Left lung (tissue), 14 donors: ENCODE measurements around the gene PGBD5. TPM values are rescaled to one million over a fixed set of nuclear protein-coding genes. Genes with fewer than 3 reads are reported as not detected.
"Not testable (repeated sequence)": the region's sequence is repeated elsewhere in the genome, so short reads cannot be mapped to it uniquely, and the experiment has no call there.

Experiments
- ATAC-seq: fragments of 200-7000 bp; cut with Tn5 transposase; one replicate; pipeline ENCODE4 v1.9.1; 2020; ENCODE audit warnings: moderate library complexity
- DNase-seq, 4 donors: peaks; one replicate each; pipeline ENCODE4 v3.0.0-alpha.2; 2013 to 2020
- H3K27ac ChIP-seq, 2 donors: fragments of 200-600 bp; sonication (generic) in 1 of 2; one replicate each; pipeline versions ENCODE4 v1.5.0 to v1.8.0; 2020 to 2021
- H3K27me3 ChIP-seq, 2 donors: fragments of 200-600 bp; sonication (generic) in 1 of 2; one replicate each; pipeline versions ENCODE4 v1.5.0 to v1.8.0; 2020 to 2021
- H3K36me3 ChIP-seq, 2 donors: fragments of 200-600 bp; sonication (generic) in 1 of 2; one replicate each; pipeline versions ENCODE4 v1.5.0 to v1.8.0; 2020 to 2021
- H3K4me1 ChIP-seq, 2 donors: fragments of 200-600 bp; one replicate each; pipeline ENCODE4 v1.8.0; 2021
- H3K4me3 ChIP-seq, 2 donors: fragments of 200-600 bp; sonication (generic) in 1 of 2; one replicate each; pipeline versions ENCODE4 v1.5.0 to v1.8.0; 2020 to 2021; ENCODE audit warnings: mild to moderate bottlenecking in 1 of 2
- H3K9me3 ChIP-seq, 2 donors: fragments of 200-600 bp; sonication (generic) in 1 of 2; one replicate each; pipeline versions ENCODE4 v1.5.0 to v1.8.0; 2020 to 2021
- intact Hi-C, 2 donors: fragments of 100-400 bp; cut with DNase I; formaldehyde crosslinking; loops; one replicate each; pipeline versions ENCODE4 v1.11.2 to v1.14.2; 2022
- long read RNA-seq, 12 donors: library from polyadenylated mRNA in 2 of 12; unstranded in 2 of 12; transcript quantifications; one replicate each; pipeline ENCODE4 v2.0.0 and lab custom pipeline, GENCODE V29; 2019 to 2026
- polyA plus RNA-seq, 6 donors: library from polyadenylated mRNA; unstranded; fragments of 120-200 nt; gene quantifications; one replicate each; pipeline ENCODE4 v1.2.1, GENCODE V29; 2013; ENCODE audit not compliant: insufficient read length in 6 of 6
- total RNA-seq, 2 donors: library from RNA; stranded (reverse); fragmentation: NEBNext Ultra II Directional; extraction: Animal tissue kit (Norgen Biotek cat#: 25700); gene quantifications; one replicate each; pipeline ENCODE4 v1.2.1, GENCODE V29; 2021
- TF ChIP-seq, protein P1 (sequence below), 2 donors: fragments of 200-600 bp; sonication (generic) in 1 of 2; IDR thresholded peaks; one replicate each; pipeline versions ENCODE4 v1.5.0 to v1.8.0; 2021; ENCODE audit warnings: antibody characterized with exemption in 2 of 2
- donor health status: DM: no; HTN: yes; CAD: no.
- donor health status: DM: no; HTN: no; CAD: no.

The PGBD5 gene, protein sequence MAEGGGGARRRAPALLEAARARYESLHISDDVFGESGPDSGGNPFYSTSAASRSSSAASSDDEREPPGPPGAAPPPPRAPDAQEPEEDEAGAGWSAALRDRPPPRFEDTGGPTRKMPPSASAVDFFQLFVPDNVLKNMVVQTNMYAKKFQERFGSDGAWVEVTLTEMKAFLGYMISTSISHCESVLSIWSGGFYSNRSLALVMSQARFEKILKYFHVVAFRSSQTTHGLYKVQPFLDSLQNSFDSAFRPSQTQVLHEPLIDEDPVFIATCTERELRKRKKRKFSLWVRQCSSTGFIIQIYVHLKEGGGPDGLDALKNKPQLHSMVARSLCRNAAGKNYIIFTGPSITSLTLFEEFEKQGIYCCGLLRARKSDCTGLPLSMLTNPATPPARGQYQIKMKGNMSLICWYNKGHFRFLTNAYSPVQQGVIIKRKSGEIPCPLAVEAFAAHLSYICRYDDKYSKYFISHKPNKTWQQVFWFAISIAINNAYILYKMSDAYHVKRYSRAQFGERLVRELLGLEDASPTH
- 10 to 100 TPM in 1 of 2 donors, 1 to 10 TPM in 1; 2.3 to 10.1 TPM for total RNA-seq
- polyA plus RNA-seq = 1 to 10 TPM; 4.2 to 4.9 (median 4.8) TPM
- long read RNA-seq, donor 1 = 0 reads
- long read RNA-seq, donor 2, full-length matches to known transcripts = 1 of 1 reads
- long read RNA-seq, donor 2, partial matches to known transcripts = 0 of 1 reads
- long read RNA-seq, donor 2, other reads (novel, unspliced or antisense) = 0 of 1 reads
- long read RNA-seq, donor 3 = 0 reads
- long read RNA-seq, donor 4 = 0 reads
- long read RNA-seq, donor 5 = 0 reads
- long read RNA-seq, donor 6 = 0 reads
- long read RNA-seq, donor 7 = 0 reads
- long read RNA-seq, donor 8, full-length matches to known transcripts = 3 of 3 reads
- long read RNA-seq, donor 8, partial matches to known transcripts = 0 of 3 reads
- long read RNA-seq, donor 8, other reads (novel, unspliced or antisense) = 0 of 3 reads
- long read RNA-seq, donor 9 = 0 reads
- long read RNA-seq, donor 10 = 0 reads
- long read RNA-seq, donor 11, full-length matches to known transcripts = 3 of 3 reads
- long read RNA-seq, donor 11, partial matches to known transcripts = 0 of 3 reads
- long read RNA-seq, donor 11, other reads (novel, unspliced or antisense) = 0 of 3 reads
- long read RNA-seq, donor 12 = 0 reads

- Histone ChIP-seq H3K4me3 (peak within 1 kb of the TSS; percentile 48 to 51), H3K4me1 (peaks cover 7 to 11% of the 10 kb centered on the region in 2 donors), H3K27ac (no peak within 1 kb of the TSS), H3K36me3 (no peaks in the 10 kb centered on the region), H3K9me3 (no peaks in the 10 kb centered on the region), H3K27me3 (peaks cover 42 to 81% of the 10 kb centered on the region in 2 donors)
- TF ChIP-seq, protein P1, sequence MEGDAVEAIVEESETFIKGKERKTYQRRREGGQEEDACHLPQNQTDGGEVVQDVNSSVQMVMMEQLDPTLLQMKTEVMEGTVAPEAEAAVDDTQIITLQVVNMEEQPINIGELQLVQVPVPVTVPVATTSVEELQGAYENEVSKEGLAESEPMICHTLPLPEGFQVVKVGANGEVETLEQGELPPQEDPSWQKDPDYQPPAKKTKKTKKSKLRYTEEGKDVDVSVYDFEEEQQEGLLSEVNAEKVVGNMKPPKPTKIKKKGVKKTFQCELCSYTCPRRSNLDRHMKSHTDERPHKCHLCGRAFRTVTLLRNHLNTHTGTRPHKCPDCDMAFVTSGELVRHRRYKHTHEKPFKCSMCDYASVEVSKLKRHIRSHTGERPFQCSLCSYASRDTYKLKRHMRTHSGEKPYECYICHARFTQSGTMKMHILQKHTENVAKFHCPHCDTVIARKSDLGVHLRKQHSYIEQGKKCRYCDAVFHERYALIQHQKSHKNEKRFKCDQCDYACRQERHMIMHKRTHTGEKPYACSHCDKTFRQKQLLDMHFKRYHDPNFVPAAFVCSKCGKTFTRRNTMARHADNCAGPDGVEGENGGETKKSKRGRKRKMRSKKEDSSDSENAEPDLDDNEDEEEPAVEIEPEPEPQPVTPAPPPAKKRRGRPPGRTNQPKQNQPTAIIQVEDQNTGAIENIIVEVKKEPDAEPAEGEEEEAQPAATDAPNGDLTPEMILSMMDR (IDR thresholded peaks at IDR 0.05) = no peak
- ATAC-seq (peak; percentile 99), DNase-seq (peak; percentile 63 to 88 (median 83))
- intact Hi-C loops = no loop called here
Measured at GRCh38 chr1:230426246-230427093, at the start of gene PGBD5. Gene PGBD5, minus strand, starts transcription at chr1:230426332. Its CDS starts 404 bp downstream, at chr1:230425928.

- H3K9me3 ChIP-seq, H3K4me1 ChIP-seq, H3K27ac ChIP-seq, H3K4me3 ChIP-seq, ATAC-seq, DNase-seq, intact Hi-C loops, H3K36me3 ChIP-seq: not testable (repeated sequence)
- peaks cover 0 to 22% of the 10 kb centered on the region in 2 donors for H3K27me3 ChIP-seq
Measured at GRCh38 chr1:230474924-230475323, 48.8 kb upstream of the PGBD5 start.

DNA sequence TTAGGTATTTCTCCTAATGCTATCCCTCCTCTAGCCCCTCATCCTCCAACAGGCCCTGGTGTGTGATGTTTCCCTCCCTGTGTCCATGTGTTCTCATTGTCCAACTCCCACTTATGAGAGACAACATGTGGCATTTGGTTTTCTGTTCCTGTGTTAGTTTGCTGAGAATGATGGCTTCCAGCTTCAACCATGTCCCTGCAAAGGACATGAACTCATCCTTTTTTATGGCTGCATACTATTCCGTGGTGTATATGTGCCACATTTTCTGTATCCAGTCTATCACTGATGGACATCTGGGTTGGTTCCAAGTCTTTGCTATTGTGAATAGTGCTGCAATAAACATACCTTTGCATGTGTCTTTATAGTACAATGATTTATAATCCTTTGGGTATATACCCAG, 44.6 kb upstream of the PGBD5 start:
- ATAC-seq, H3K36me3 ChIP-seq, DNase-seq, H3K27ac ChIP-seq, intact Hi-C loops, H3K27me3 ChIP-seq, H3K4me3 ChIP-seq, H3K9me3 ChIP-seq, H3K4me1 ChIP-seq: not testable (repeated sequence)

GRCh38 chr1:230469271-230469670, 43.1 kb upstream of the PGBD5 start:
- intact Hi-C loops = no loop called here

GRCh38 chr1:230465691-230466090, 39.6 kb upstream of the PGBD5 start:
- Histone ChIP-seq H3K4me1 (no peaks in the 10 kb centered on the region), H3K4me3 (no peak overlapping the region), H3K27ac (no peak overlapping the region), H3K27me3 (no peaks in the 10 kb centered on the region), H3K36me3 (no peaks in the 10 kb centered on the region), H3K9me3 (peaks cover 0 to 6% of the 10 kb centered on the region in 2 donors)
- intact Hi-C loops = no loop called here
- ATAC-seq (no peak), DNase-seq (no peak)
- TF ChIP-seq, protein P1 (IDR thresholded peaks at IDR 0.05) = no peak

More at GRCh38 chr1:230469271-230469670, 43.1 kb upstream of the PGBD5 start:
- ATAC-seq = no peak
- Histone ChIP-seq H3K9me3 (peaks cover 0 to 7% of the 10 kb centered on the region in 2 donors), H3K27me3 (no peaks in the 10 kb centered on the region), H3K4me3 (no peak overlapping the region), H3K27ac (no peak overlapping the region), H3K36me3 (no peaks in the 10 kb centered on the region), H3K4me1 (no peaks in the 10 kb centered on the region)
- TF ChIP-seq, protein P1 (IDR thresholded peaks at IDR 0.05) = no peak
- DNase-seq = no peak
